GM12801 (cell line): Measurements from ENCODE around the gene CDC34.

ENCODE experiments used
- CTCF ChIP-seq: IDR thresholded peaks from one replicate; pipeline ENCODE4 v1.5.1; 2011; ENCODE audit warnings: control low read depth; ENCODE audit not compliant: insufficient read length; ENCODE audit errors: extremely low read depth

Gene CDC34

GRCh38 chr19:570937-571565, 39.5 kb downstream of the CDC34 start:
- TF ChIP-seq CTCF: no peak

- no peak for TF ChIP-seq CTCF
These were observed 40.0 kb downstream of the CDC34 start for GRCh38 chr19:571566-571974.

GRCh38 chr19:572140-572742, 40.7 kb downstream of the CDC34 start, which contains the start of gene BSG:
BSG (plus strand) TSS chr19:572596; CDS start chr19:572635, 39 bp downstream.
- TF ChIP-seq CTCF: no peak

GRCh38 chr19:572743-573518, 41.4 kb downstream of the CDC34 start:
- TF ChIP-seq CTCF: no peak

- no peak for TF ChIP-seq CTCF
These were observed 41.9 kb downstream of the CDC34 start for GRCh38 chr19:573519-573825.

GRCh38 chr19:574658-575526, 43.3 kb downstream of the CDC34 start:
- no peak for TF ChIP-seq CTCF
